Upper lobe of right lung (tissue), 1 donor: ENCODE results near the gene NAA15. TPM values are rescaled to one million over a fixed set of nuclear protein-coding genes. Genes with fewer than 3 reads are reported as not detected.
"Not testable (repeated sequence)": the region's sequence is repeated elsewhere in the genome, so short reads cannot be mapped to it uniquely, and the experiment has no call there.

Experiments
- ATAC-seq: fragments of 200-7000 bp; cut with Tn5 transposase; one replicate; pipeline ENCODE4 v1.9.1; 2020; ENCODE audit warnings: mild to moderate bottlenecking, moderate library complexity
- DNase-seq: peaks from one replicate; pipeline ENCODE4 v3.0.0-alpha.2; 2020
- H3K27ac ChIP-seq: fragments of 200-600 bp; one replicate; pipeline ENCODE4 v1.8.0; 2022
- H3K27me3 ChIP-seq: fragments of 200-600 bp; one replicate; pipeline ENCODE4 v1.8.0; 2022; ENCODE audit warnings: mild to moderate bottlenecking
- H3K36me3 ChIP-seq: fragments of 200-600 bp; one replicate; pipeline ENCODE4 v1.8.0; 2022
- H3K4me1 ChIP-seq: fragments of 200-600 bp; one replicate; pipeline ENCODE4 v1.8.0; 2022
- H3K4me3 ChIP-seq: fragments of 200-600 bp; one replicate; pipeline ENCODE4 v1.8.0; 2022; ENCODE audit warnings: mild to moderate bottlenecking
- H3K9me3 ChIP-seq: fragments of 200-600 bp; one replicate; pipeline ENCODE4 v1.8.0; 2022
- intact Hi-C: fragments of 100-400 bp; cut with DNase I; formaldehyde crosslinking; loops from one replicate; pipeline ENCODE4 v1.11.0; 2022
- long read RNA-seq: library from polyadenylated mRNA; unstranded; transcript quantifications from one replicate; pipeline ENCODE4 v2.0.0, GENCODE V29; 2021
- total RNA-seq: library from RNA; stranded (reverse); fragmentation: NEBNext Ultra II Directional; extraction: Animal tissue kit (Norgen Biotek cat#: 25700); gene quantifications from one replicate; pipeline ENCODE4 v1.2.1, GENCODE V29; 2021
- TF ChIP-seq, protein P1 (sequence below): fragments of 200-600 bp; IDR thresholded peaks from one replicate; pipeline ENCODE4 v1.8.0; 2022; ENCODE audit warnings: antibody characterized with exemption
- donor health status: DM: no; HTN: yes; CAD: no; lungs with severe emphysema.

Gene NAA15
- total RNA-seq: 38.5 TPM
- long read RNA-seq, full-length matches to known transcripts: 18 of 24 reads
- long read RNA-seq, partial matches to known transcripts: 5 of 24 reads
- long read RNA-seq, other reads (novel, unspliced or antisense): 1 of 24 reads

- intact Hi-C loops: no loop called here
- DNase-seq: peak; percentile 99
- ATAC-seq: peak; percentile 99
- Histone ChIP-seq H3K9me3 (no peaks in the 10 kb centered on the region), H3K4me1 (peaks cover 29% of the 10 kb centered on the region), H3K27me3 (no peaks in the 10 kb centered on the region), H3K4me3 (peak within 1 kb of the TSS; percentile 84), H3K27ac (peak within 1 kb of the TSS; percentile 93), H3K36me3 (no peaks in the 10 kb centered on the region)
- TF ChIP-seq, protein P1, sequence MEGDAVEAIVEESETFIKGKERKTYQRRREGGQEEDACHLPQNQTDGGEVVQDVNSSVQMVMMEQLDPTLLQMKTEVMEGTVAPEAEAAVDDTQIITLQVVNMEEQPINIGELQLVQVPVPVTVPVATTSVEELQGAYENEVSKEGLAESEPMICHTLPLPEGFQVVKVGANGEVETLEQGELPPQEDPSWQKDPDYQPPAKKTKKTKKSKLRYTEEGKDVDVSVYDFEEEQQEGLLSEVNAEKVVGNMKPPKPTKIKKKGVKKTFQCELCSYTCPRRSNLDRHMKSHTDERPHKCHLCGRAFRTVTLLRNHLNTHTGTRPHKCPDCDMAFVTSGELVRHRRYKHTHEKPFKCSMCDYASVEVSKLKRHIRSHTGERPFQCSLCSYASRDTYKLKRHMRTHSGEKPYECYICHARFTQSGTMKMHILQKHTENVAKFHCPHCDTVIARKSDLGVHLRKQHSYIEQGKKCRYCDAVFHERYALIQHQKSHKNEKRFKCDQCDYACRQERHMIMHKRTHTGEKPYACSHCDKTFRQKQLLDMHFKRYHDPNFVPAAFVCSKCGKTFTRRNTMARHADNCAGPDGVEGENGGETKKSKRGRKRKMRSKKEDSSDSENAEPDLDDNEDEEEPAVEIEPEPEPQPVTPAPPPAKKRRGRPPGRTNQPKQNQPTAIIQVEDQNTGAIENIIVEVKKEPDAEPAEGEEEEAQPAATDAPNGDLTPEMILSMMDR: no peak
Measured at GRCh38 chr4:139301113-139301820, at the start of gene NAA15. Gene NAA15, plus strand, starts transcription at chr4:139301505. Its CDS starts 273 bp downstream, at chr4:139301778.

GRCh38 chr4:139253046-139253445 is 48.3 kb upstream of the NAA15 start:
- no peaks in the 10 kb centered on the region for H3K36me3 ChIP-seq
- TF ChIP-seq, protein P1: no peak
- no peak for ATAC-seq
- no peaks in the 10 kb centered on the region for H3K4me1 ChIP-seq
- intact Hi-C loops: no loop called here
- no peak overlapping the region for H3K27ac ChIP-seq
- no peak overlapping the region for H3K4me3 ChIP-seq
- no peaks in the 10 kb centered on the region for H3K27me3 ChIP-seq
- no peak for DNase-seq
- no peaks in the 10 kb centered on the region for H3K9me3 ChIP-seq

- H3K27me3 ChIP-seq: no peaks in the 10 kb centered on the region
- no peaks in the 10 kb centered on the region for H3K9me3 ChIP-seq
- DNase-seq: no peak
- no peaks in the 10 kb centered on the region for H3K36me3 ChIP-seq
- ATAC-seq: no peak
- H3K4me3 ChIP-seq: no peak overlapping the region
- no peaks in the 10 kb centered on the region for H3K4me1 ChIP-seq
- TF ChIP-seq, protein P1: no peak
- intact Hi-C loops: no loop called here
- H3K27ac ChIP-seq: no peak overlapping the region
Measured at GRCh38 chr4:139253713-139254112, 47.6 kb upstream of the NAA15 start.

GRCh38 chr4:139255581-139255980 is 45.7 kb upstream of the NAA15 start:
- DNase-seq, H3K27me3 ChIP-seq, ATAC-seq, H3K27ac ChIP-seq, H3K36me3 ChIP-seq, intact Hi-C loops, H3K4me3 ChIP-seq, H3K9me3 ChIP-seq, H3K4me1 ChIP-seq: not testable (repeated sequence)

DNA sequence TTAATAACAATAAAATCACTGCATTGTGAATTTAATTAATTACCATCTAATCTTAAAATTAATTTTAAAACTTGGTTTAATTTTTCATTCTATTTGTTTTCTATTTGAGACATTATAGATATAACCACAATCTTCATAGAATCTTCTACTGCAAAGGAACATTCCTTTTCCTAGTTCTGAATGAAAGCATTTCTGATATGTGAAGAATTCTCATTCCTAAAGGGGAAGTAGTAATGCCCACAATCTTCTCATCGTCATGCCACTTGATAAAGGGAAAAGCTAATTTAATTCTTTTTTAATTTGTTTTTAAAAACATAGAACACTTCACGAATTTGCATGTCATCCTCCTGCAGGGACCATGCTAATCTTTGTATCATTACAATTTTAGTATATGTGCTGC is 45.0 kb upstream of the NAA15 start:
- DNase-seq: no peak
- Histone ChIP-seq H3K27me3 (no peaks in the 10 kb centered on the region), H3K4me1 (no peaks in the 10 kb centered on the region), H3K27ac (no peak overlapping the region), H3K4me3 (no peak overlapping the region), H3K36me3 (no peaks in the 10 kb centered on the region), H3K9me3 (no peaks in the 10 kb centered on the region)
- TF ChIP-seq, protein P1: no peak
- intact Hi-C loops: no loop called here
- ATAC-seq: no peak

GRCh38 chr4:139265654-139266053 is 35.7 kb upstream of the NAA15 start:
- TF ChIP-seq, protein P1: no peak
- H3K36me3 ChIP-seq: no peaks in the 10 kb centered on the region
- H3K4me3 ChIP-seq: no peak overlapping the region
- no peaks in the 10 kb centered on the region for H3K27me3 ChIP-seq
- H3K4me1 ChIP-seq: peaks cover 13% of the 10 kb centered on the region
- intact Hi-C loops: no loop called here
- no peak for ATAC-seq
- no peaks in the 10 kb centered on the region for H3K9me3 ChIP-seq
- DNase-seq: no peak
- H3K27ac ChIP-seq: no peak overlapping the region
